ENCODE measurements around the gene HELZ. TPM values are rescaled to one million over a fixed set of nuclear protein-coding genes. Genes with fewer than 3 reads are reported as not detected.
A peak's percentile ranks its signal among the peaks of the same experiment; 100 is the strongest.

Gene HELZ
- total and polyA plus RNA-seq, 2 experiments from 2014 or later = 23.9 to 25.4 TPM

GRCh38 chr17:67244431-67245072 lies 444 bp downstream of the HELZ start:
- in situ Hi-C loops (cut with MboI) = no loop called here
- Histone ChIP-seq H2AFZ (peak overlapping the region; percentile 95), H3K4me2 (ENCODE audit: unreplicated experiment) (peak overlapping the region; percentile 80), H3K4me1 (ENCODE audit: insufficient read depth) (peaks cover 36% of the 10 kb centered on the region), H3K4me3 (peak overlapping the region; percentile 79), H3K27ac (no peak overlapping the region; the same call in 1 of the 2 replicates), H3K9me3 (ENCODE audit: low read depth) (no peaks in the 10 kb centered on the region), H3K9ac (peak overlapping the region; percentile 86), H3F3A (ENCODE audit: insufficient read depth) (peaks cover 28% of the 10 kb centered on the region), H3K27me3 (replicated peaks; ENCODE audit: insufficient read depth) (no peaks in the 10 kb centered on the region), H3K36me3 (ENCODE audit: low read depth) (no peaks in the 10 kb centered on the region), H3K79me2 (ENCODE audit: insufficient read depth) (peaks cover 52% of the 10 kb centered on the region), H3K9me2 (ENCODE audit: insufficient read depth) (no peaks in the 10 kb centered on the region), H4K20me1 (ENCODE audit: insufficient read depth) (no peaks in the 10 kb centered on the region)
- DNase-seq = no peak
- WGBS, 2 experiments (ENCODE audit: low coverage in 1 of 2, low lambda C conversion rate in 2 of 2, missing lambda C conversion rate in 2 of 2) = 1% methylated on average over 19 to 41 of the region's 47 CpGs
- no peak for TF ChIP-seq EZH2phosphoT487 (IDR thresholded peaks at IDR 0.05; ENCODE audit: insufficient read depth, low read depth)

- peaks cover 65% of the 10 kb centered on the region for H3K79me2 ChIP-seq (ENCODE audit: insufficient read depth)
- in situ Hi-C loops (cut with MboI) = no loop called here
Measured at GRCh38 chr17:67243284-67243683, 1.7 kb downstream of the HELZ start.

GRCh38 chr17:67241719-67242341 lies 3.2 kb downstream of the HELZ start:
- no peak overlapping the region for H3K27ac ChIP-seq
- H3K9ac ChIP-seq = no peak overlapping the region
- TF ChIP-seq EZH2phosphoT487 (IDR thresholded peaks at IDR 0.05; ENCODE audit: insufficient read depth, low read depth) (no peak), EZH2 (IDR thresholded peaks at IDR 0.05; ENCODE audit: insufficient read depth, poor library complexity, severe bottlenecking) (no peak)
- peaks cover 15% of the 10 kb centered on the region for H3K36me3 ChIP-seq (ENCODE audit: low read depth)
- no peaks in the 10 kb centered on the region for H3K9me2 ChIP-seq (ENCODE audit: insufficient read depth)
- H2AFZ ChIP-seq = no peak overlapping the region
- peaks cover 38% of the 10 kb centered on the region for H3F3A ChIP-seq (ENCODE audit: insufficient read depth)
- no peak for DNase-seq
- in situ Hi-C loops (cut with MboI) = no loop called here
- no peak overlapping the region for H3K4me2 ChIP-seq (ENCODE audit: unreplicated experiment)
- 0 out of 2 replicates have a peak overlapping the region, but pooled peaks have one; percentile 4 for H3K4me3 ChIP-seq
- peaks cover 45% of the 10 kb centered on the region for H3K4me1 ChIP-seq (ENCODE audit: insufficient read depth)
- H3K9me3 ChIP-seq (ENCODE audit: low read depth) = no peaks in the 10 kb centered on the region
- peaks cover 4% of the 10 kb centered on the region; the same call in 1 of the 2 replicates for H4K20me1 ChIP-seq (ENCODE audit: insufficient read depth)
- H3K27me3 ChIP-seq (replicated peaks; ENCODE audit: insufficient read depth) = no peaks in the 10 kb centered on the region
- WGBS, 2 experiments (ENCODE audit: low coverage in 1 of 2, low lambda C conversion rate in 2 of 2, missing lambda C conversion rate in 2 of 2) = 76 to 80% methylated on average over 6 to 7 of the region's 7 CpGs
- peaks cover 78% of the 10 kb centered on the region for H3K79me2 ChIP-seq (ENCODE audit: insufficient read depth)

More at GRCh38 chr17:67243284-67243683, 1.7 kb downstream of the HELZ start:
- WGBS, 2 experiments (ENCODE audit: low coverage in 1 of 2, low lambda C conversion rate in 2 of 2, missing lambda C conversion rate in 2 of 2) = 76 to 83% methylated on average over 5 of the region's 5 CpGs
- Histone ChIP-seq H3K4me3 (peak overlapping the region; percentile 79), H3K9me3 (ENCODE audit: low read depth) (no peaks in the 10 kb centered on the region), H4K20me1 (ENCODE audit: insufficient read depth) (peaks cover 4% of the 10 kb centered on the region; the same call in 1 of the 2 replicates), H3K27ac (no peak overlapping the region), H3K36me3 (ENCODE audit: low read depth) (peaks cover 8% of the 10 kb centered on the region), H2AFZ (no peak overlapping the region), H3K9ac (peak overlapping the region; percentile 86), H3K4me2 (ENCODE audit: unreplicated experiment) (peak overlapping the region; percentile 80), H3F3A (ENCODE audit: insufficient read depth) (peaks cover 38% of the 10 kb centered on the region), H3K9me2 (ENCODE audit: insufficient read depth) (no peaks in the 10 kb centered on the region), H3K27me3 (replicated peaks; ENCODE audit: insufficient read depth) (no peaks in the 10 kb centered on the region), H3K4me1 (ENCODE audit: insufficient read depth) (peaks cover 45% of the 10 kb centered on the region)
- DNase-seq = no peak
- TF ChIP-seq EZH2phosphoT487 (IDR thresholded peaks at IDR 0.05; ENCODE audit: insufficient read depth, low read depth) = no peak

GRCh38 chr17:67239597-67239996 lies 5.4 kb downstream of the HELZ start:
- Histone ChIP-seq H3K4me1 (ENCODE audit: insufficient read depth) (peaks cover 45% of the 10 kb centered on the region), H3K9me3 (ENCODE audit: low read depth) (no peaks in the 10 kb centered on the region), H3K9ac (peak overlapping the region; percentile 35), H2AFZ (no peak overlapping the region), H3K4me2 (ENCODE audit: unreplicated experiment) (peak overlapping the region; percentile 44), H3K9me2 (ENCODE audit: insufficient read depth) (no peaks in the 10 kb centered on the region), H3F3A (ENCODE audit: insufficient read depth) (peaks cover 35% of the 10 kb centered on the region), H3K27me3 (replicated peaks; ENCODE audit: insufficient read depth) (no peaks in the 10 kb centered on the region), H3K79me2 (ENCODE audit: insufficient read depth) (peaks cover 94% of the 10 kb centered on the region), H3K36me3 (ENCODE audit: low read depth) (peaks cover 17% of the 10 kb centered on the region), H3K4me3 (peak overlapping the region; percentile 17), H4K20me1 (ENCODE audit: insufficient read depth) (peaks cover 4% of the 10 kb centered on the region; the same call in 1 of the 2 replicates), H3K27ac (peak overlapping the region; percentile 67)
- in situ Hi-C loops (cut with MboI) = no loop called here
- 0 to 7% methylated on average over 3 of the region's 3 CpGs for WGBS, 2 experiments (ENCODE audit: low coverage in 1 of 2, low lambda C conversion rate in 2 of 2, missing lambda C conversion rate in 2 of 2)
- TF ChIP-seq EZH2phosphoT487 (IDR thresholded peaks at IDR 0.05; ENCODE audit: insufficient read depth, low read depth) (no peak), EZH2 (IDR thresholded peaks at IDR 0.05; ENCODE audit: insufficient read depth, poor library complexity, severe bottlenecking) (no peak)
- DNase-seq = peak; percentile 88
